Measurements from ENCODE around the gene LRP6. TPM values are rescaled to one million over a fixed set of nuclear protein-coding genes. Genes with fewer than 3 reads are reported as not detected.

LRP6 gene
- polyA plus RNA-seq, 1 experiment = 18.4 TPM

DNA sequence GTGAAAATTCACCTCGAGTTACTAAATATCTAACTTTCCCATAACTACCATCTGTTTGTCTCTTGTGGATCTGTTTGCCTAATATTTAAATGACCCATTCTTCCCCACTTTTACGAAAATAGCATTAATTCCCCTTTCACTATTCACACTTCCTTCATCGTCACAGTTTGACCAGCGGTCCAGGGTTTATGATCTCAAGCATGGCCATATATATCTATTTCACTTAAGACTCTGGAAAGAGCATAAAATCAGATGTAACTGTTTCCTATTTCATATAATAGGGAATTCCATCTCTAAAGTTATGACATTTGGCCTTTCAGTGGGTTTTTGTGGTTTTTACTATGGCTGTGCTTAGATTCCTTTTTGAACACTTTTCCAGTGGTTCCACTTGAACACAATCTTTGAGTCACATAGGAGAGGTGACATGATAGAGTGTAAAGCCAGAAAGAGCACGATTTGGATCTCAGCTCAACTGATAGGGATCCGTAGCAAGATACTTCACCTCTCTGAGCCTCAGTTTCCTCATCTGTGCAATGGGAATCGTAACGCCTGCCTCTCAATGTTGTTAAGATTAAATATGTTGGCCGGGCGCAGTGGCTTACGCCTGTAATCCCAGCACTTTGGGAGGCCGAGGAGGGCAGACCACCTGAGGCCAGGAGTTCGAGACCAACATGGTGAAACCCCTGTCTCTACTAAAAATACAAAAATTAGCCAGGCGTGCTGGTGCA lies 196.9 kb downstream of the LRP6 start:
- H3K27ac ChIP-seq (ENCODE audit: low read depth, low read length) = no peak overlapping the region
- POLR2A ChIA-PET = no interaction called here
- TF ChIP-seq, protein P1, sequence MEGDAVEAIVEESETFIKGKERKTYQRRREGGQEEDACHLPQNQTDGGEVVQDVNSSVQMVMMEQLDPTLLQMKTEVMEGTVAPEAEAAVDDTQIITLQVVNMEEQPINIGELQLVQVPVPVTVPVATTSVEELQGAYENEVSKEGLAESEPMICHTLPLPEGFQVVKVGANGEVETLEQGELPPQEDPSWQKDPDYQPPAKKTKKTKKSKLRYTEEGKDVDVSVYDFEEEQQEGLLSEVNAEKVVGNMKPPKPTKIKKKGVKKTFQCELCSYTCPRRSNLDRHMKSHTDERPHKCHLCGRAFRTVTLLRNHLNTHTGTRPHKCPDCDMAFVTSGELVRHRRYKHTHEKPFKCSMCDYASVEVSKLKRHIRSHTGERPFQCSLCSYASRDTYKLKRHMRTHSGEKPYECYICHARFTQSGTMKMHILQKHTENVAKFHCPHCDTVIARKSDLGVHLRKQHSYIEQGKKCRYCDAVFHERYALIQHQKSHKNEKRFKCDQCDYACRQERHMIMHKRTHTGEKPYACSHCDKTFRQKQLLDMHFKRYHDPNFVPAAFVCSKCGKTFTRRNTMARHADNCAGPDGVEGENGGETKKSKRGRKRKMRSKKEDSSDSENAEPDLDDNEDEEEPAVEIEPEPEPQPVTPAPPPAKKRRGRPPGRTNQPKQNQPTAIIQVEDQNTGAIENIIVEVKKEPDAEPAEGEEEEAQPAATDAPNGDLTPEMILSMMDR (IDR thresholded peaks at IDR 0.05; ENCODE audit: low read depth, low read length) = no peak
- DNase-seq (ENCODE audit: low read depth, low spot score) = no peak
- CTCF ChIA-PET = no interaction called here
- H3K9me3 ChIP-seq (ENCODE audit: control insufficient read depth, insufficient read depth, low read length) = no peaks in the 10 kb centered on the region; the same call in 1 of the 2 replicates
- H3K4me3 ChIP-seq (ENCODE audit: low read depth, low read length) = no peak overlapping the region
- peaks cover 32% of the 10 kb centered on the region for H3K27me3 ChIP-seq (ENCODE audit: control insufficient read depth, insufficient read depth, low read length)

GRCh38 chr12:12068751-12069150 lies 198.1 kb downstream of the LRP6 start:
- H3K4me3 ChIP-seq (ENCODE audit: low read depth, low read length) = no peak overlapping the region
- no peak for DNase-seq (ENCODE audit: low read depth, low spot score)
- ChIA-PET CTCF (no interaction called here), POLR2A (no interaction called here)
- peaks cover 32% of the 10 kb centered on the region for H3K27me3 ChIP-seq (ENCODE audit: control insufficient read depth, insufficient read depth, low read length)
- TF ChIP-seq, protein P1 (IDR thresholded peaks at IDR 0.05; ENCODE audit: low read depth, low read length) = no peak
- no peak overlapping the region for H3K27ac ChIP-seq (ENCODE audit: low read depth, low read length)
- H3K9me3 ChIP-seq (ENCODE audit: control insufficient read depth, insufficient read depth, low read length) = no peaks in the 10 kb centered on the region; the same call in 1 of the 2 replicates

Small RNA genes lying within 50 kb of the gene (small RNA-seq; reads per million reads assigned to genes)
- not detected for gene RNU6-318P (ENCODE audit: insufficient read length, low read depth)
- not detected for gene RNU6-545P (ENCODE audit: insufficient read length, low read depth)

Other genes starting within 250 kb of the LRP6 start
- gene BCL2L14, start 196.1 kb downstream of the LRP6 start, polyA plus RNA-seq (2011; rRNA removed) = not detected in 2 replicates
- gene MANSC1, start 83.2 kb upstream of the LRP6 start, polyA plus RNA-seq (2011; rRNA removed) = 2.8 and 4.2 TPM in 2 replicates
- gene BORCS5, start 90.0 kb upstream of the LRP6 start, polyA plus RNA-seq (2011; rRNA removed) = 13.6 and 14.1 TPM in 2 replicates